ENCODE data around the gene JUND.
A peak's percentile ranks its signal among the peaks of the same experiment; 100 is the strongest.

The JUND gene

DNA sequence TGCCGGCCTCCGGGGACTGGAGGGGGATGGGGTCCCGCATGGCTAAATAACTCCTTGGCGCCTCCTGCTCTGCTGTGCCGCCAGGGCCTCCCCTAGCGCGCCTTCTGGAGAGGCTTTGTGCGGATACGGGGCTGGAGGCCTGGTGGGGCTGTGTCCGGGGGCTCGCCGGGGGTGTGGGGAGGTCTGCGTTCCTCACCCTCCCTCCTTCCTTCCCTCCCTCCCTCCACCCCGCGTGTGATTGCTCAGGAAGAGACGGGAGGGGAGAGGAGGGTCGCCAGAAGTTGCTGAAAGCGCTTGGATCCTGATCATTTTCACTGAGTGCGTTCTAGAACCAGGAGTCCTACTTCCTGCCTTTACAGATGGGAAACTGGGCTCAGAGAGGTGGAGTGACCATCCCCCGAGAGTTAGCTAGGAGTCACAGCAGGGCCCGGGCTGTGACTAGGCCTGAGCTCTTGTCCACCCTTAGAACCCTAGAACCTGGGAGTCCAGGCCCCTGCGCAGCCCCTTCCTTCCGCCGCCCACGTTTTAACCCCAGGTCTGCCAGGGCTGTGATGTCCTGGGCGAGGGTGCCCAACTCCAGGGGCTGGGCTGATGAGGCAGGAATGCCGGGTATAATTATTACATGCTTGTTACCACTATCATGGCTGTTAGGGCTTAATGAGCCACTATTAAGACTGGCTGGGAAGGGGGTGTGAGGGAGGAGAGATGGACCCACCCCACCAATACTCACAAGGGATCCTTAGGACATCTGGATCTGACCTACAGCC is 782 bp upstream of the JUND start:
- TF ChIP-seq, protein P1, sequence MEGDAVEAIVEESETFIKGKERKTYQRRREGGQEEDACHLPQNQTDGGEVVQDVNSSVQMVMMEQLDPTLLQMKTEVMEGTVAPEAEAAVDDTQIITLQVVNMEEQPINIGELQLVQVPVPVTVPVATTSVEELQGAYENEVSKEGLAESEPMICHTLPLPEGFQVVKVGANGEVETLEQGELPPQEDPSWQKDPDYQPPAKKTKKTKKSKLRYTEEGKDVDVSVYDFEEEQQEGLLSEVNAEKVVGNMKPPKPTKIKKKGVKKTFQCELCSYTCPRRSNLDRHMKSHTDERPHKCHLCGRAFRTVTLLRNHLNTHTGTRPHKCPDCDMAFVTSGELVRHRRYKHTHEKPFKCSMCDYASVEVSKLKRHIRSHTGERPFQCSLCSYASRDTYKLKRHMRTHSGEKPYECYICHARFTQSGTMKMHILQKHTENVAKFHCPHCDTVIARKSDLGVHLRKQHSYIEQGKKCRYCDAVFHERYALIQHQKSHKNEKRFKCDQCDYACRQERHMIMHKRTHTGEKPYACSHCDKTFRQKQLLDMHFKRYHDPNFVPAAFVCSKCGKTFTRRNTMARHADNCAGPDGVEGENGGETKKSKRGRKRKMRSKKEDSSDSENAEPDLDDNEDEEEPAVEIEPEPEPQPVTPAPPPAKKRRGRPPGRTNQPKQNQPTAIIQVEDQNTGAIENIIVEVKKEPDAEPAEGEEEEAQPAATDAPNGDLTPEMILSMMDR (IDR thresholded peaks at IDR 0.05; ENCODE audit: low read length, missing control alignments) = no peak
- DNase-seq (ENCODE audit: low read depth) = no peak
- peak overlapping the region; percentile 56 for H3K4me3 ChIP-seq (replicated peaks; ENCODE audit: low read depth, low read length)

DNA sequence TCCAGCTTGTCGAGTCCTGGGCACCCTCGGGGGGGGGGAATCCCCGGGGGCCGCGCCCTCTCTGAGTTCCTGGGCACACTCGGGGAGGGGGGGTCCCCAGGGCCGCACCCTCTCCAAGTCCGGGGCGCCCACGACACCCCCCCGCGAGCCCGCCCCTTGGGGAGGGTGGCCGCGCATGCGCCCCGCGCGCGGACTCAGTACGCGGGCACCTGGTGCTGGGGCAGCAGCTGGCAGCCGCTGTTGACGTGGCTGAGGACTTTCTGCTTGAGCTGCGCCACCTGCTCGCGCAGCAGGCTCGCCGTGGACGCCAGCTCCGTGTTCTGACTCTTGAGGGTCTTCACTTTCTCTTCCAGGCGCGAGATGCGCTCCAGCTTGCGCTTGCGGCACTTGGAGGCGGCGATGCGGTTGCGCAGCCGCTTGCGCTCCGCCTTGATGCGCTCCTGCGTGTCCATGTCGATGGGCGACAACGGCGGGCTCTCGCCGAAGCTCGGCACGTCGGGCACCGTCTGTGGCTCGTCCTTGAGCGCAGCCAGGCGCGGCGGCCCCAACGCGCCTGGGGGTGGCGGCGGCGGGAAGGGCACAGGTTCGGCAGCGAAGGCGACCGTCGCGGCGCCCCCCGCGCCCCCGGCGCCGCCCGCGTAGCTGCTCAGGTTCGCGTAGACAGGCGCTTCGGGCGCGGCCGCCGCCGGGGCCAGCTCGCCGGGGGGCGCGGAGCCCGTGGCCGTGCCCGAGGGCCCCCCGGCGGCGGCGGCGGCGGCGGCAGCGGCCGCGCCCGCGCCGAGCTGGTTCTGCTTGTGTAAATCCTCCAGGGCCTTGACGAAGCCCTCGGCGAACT is 958 bp downstream of the JUND start:
- TF ChIP-seq, protein P1 (IDR thresholded peaks at IDR 0.05; ENCODE audit: low read length, missing control alignments) = no peak
- DNase-seq (ENCODE audit: low read depth) = peak; percentile 75
- peak overlapping the region; percentile 96 for H3K4me3 ChIP-seq (replicated peaks; ENCODE audit: low read depth, low read length)

DNA sequence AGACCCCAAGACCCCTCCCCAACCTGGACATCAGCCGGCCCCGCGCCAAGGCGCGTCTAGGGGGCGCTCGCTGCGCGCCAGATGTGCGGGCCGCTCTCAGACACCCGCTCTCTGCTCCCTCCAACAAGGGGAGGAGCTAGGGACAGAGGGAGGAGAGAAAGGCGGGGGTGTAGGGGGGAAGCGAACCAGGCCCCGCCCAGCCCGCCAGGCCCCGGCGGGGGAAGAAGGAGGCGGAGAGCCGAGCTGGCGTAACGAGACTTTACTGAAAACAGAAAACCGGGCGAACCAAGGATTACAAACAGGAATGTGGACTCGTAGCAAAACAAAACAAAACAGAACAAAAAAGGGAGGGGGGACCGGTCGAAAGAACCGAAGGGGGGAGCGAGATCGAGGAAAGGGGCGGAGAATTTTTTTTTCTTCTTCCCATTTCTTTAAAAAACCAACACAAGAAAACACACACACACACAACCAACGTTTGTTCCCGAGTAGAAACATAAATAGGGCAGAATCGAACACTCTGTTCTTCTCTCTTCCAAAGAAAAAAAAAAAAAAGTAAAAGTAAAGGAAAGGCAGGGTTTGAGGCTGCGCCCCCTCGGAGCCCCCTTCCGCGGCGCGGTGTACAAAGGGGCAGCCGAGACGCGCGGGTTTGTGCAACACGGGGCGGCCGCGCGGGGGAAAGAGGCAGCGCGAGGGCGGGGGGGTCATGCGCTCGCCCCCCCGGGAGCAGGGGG is 1.7 kb downstream of the JUND start:
- DNase-seq (ENCODE audit: low read depth) = peak; percentile 94
- peak overlapping the region; percentile 96 for H3K4me3 ChIP-seq (replicated peaks; ENCODE audit: low read depth, low read length)
- TF ChIP-seq, protein P1 (IDR thresholded peaks at IDR 0.05; ENCODE audit: low read length, missing control alignments) = peak; percentile 84

DNA sequence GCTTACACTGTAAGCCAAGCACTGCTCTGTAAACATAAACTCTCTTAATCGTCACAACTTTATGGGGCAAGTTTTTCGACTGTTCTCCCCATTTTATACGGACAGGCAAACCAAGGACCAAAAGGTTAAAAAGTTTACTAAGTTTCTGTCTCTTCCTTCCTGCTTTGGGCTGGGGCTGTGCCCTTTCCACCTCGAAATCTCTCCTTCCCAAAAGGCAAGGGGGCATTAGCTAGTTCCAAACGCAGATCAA is 2.2 kb downstream of the JUND start:
- TF ChIP-seq, protein P1 (IDR thresholded peaks at IDR 0.05; ENCODE audit: low read length, missing control alignments) = no peak
- no peak for DNase-seq (ENCODE audit: low read depth)
- H3K4me3 ChIP-seq (replicated peaks; ENCODE audit: low read depth, low read length) = peak overlapping the region; percentile 96

DNA sequence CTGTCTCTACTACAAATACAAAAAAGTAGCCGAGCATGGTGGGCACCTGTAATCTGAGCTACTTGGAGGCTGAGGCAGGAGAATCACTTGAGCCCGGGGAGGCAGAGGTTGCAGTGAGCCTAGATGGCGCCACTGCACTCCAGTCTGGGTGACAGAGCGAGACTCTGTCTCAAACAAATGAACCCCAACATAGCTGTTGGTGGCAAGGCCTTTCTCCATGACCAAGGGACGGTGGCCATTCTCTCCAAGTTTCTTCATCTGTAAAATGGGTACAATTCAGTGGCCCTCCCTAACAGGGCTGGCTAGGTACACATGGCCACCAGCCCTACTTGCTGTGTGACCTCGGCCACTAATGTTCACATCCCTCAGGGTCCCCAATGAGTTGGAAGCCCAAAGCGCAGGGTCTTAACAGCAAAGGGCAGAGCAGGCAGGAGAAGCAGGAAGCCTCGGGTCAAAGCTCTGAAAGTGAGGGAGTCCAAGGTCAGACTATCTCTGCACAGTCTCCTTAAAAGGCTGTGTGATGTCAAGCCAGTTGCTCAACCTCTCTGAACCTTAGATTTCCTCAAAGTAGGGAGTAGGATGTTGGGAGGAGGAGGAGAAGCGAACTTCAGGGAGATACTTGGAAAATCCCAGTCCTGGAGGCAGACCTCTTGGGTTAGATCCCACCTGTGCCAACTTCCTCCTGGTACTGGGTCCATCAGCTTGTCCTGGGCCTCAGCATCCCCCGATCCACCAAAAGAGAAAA is 2.7 kb downstream of the JUND start:
- TF ChIP-seq, protein P1 (IDR thresholded peaks at IDR 0.05; ENCODE audit: low read length, missing control alignments) = peak; percentile 33
- peak; percentile 55 for DNase-seq (ENCODE audit: low read depth)
- H3K4me3 ChIP-seq (replicated peaks; ENCODE audit: low read depth, low read length) = peak overlapping the region; percentile 96

DNA sequence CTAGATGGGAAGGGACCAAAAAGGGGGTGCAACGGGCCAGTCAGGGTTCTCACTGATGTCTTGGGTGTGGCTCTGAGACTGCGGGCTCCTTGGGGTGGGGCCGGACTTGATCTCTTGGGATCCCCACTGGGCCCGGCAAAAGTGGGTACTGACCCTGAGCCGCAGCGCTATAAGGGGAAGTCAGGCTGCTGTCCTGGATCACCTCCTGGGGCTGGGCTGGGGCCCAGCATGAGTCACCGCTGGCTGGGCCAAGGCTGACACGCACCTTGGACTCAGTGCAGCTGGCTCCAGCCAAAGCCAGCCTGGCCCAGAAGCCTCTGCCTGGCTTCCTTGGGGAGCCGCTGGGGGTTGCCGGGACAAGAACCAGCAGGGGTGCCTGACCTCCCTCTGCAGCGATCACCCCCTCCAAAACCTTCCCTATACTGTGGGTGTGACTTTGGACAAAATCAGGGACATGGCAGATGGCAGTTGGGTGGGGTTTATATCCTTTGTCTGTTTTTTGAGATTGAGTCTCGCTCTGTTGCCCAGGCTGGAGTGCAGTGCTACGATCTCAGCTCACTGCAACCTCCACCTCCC is 6.6 kb downstream of the JUND start:
- DNase-seq (ENCODE audit: low read depth) = peak; percentile 87
- TF ChIP-seq, protein P1 (IDR thresholded peaks at IDR 0.05; ENCODE audit: low read length, missing control alignments) = no peak
- H3K4me3 ChIP-seq (replicated peaks; ENCODE audit: low read depth, low read length) = no peak overlapping the region
